K562 (cell line): Measurements from ENCODE around the gene AHI1. TPM values are rescaled to one million over a fixed set of nuclear protein-coding genes. Genes with fewer than 3 reads are reported as not detected.

Experiments
- CBFA2T3 ChIP-seq: fragments of 450-650 bp; IDR thresholded peaks from 2 replicates; pipeline ENCODE4 v1.6.1; 2017
- DMBX1 ChIP-seq: fragments of 250-450 bp; sonication (Bioruptor Pico); IDR thresholded peaks from 2 replicates; pipeline ENCODE4 v1.8.0; 2022; ENCODE audit warnings: inconsistent platforms, mild to moderate bottlenecking, moderate library complexity, borderline replicate concordance
- GATA2 ChIP-seq: sonication (generic); formaldehyde crosslinking; IDR thresholded peaks from 2 replicates; pipeline ENCODE4 v1.4.0; 2020; ENCODE audit warnings: mild to moderate bottlenecking, missing genetic modification reagents
- KLF16 ChIP-seq: IDR thresholded peaks from 2 replicates; pipeline ENCODE4 v1.6.1; 2016; ENCODE audit warnings: antibody characterized with exemption
- KLF6 ChIP-seq: fragments of 250-450 bp; sonication (Bioruptor Pico); IDR thresholded peaks from 2 replicates; pipeline ENCODE4 v1.4.0; 2020; ENCODE audit warnings: mild to moderate bottlenecking, moderate library complexity, borderline replicate concordance
- MTA2 ChIP-seq: fragments of 450-650 bp; IDR thresholded peaks from 2 replicates; pipeline ENCODE4 v1.6.1; 2016; ENCODE audit warnings: low read depth
- POU5F1 ChIP-seq: fragments of 150-350 bp; IDR thresholded peaks from 2 replicates; pipeline ENCODE4 v1.6.1; 2014; ENCODE audit warnings: borderline replicate concordance, low read length, low read depth, mild to moderate bottlenecking; ENCODE audit not compliant: partially characterized antibody
- RCOR1 ChIP-seq, 2 experiments: IDR thresholded peaks; 2 replicates each; pipeline ENCODE4 v1.6.1; 2012; ENCODE audit warnings: low read depth in 2 of 2, low read length in 2 of 2, borderline replicate concordance in 1 of 2, improper control_type of control experiment in 1 of 2
- SREBF2 ChIP-seq: sonication (generic); formaldehyde crosslinking; IDR thresholded peaks from 2 replicates; pipeline ENCODE4 v1.4.0; 2020; ENCODE audit warnings: mild to moderate bottlenecking, missing genetic modification reagents
- STAT5A ChIP-seq: IDR thresholded peaks from 2 replicates; pipeline ENCODE4 v1.6.1; 2012; ENCODE audit warnings: low read length, inconsistent platforms, borderline replicate concordance
- TCF7L2 ChIP-seq: fragments of 150-350 bp; IDR thresholded peaks from 2 replicates; pipeline ENCODE4 v1.6.1; 2016; ENCODE audit warnings: low read depth, mild to moderate bottlenecking, low read length, moderate library complexity
- ZMIZ1 ChIP-seq, 2 experiments: fragments of 150-350 bp in 1 of 2; IDR thresholded peaks; 2 replicates each; pipeline ENCODE4 v1.6.1; 2012 to 2016; ENCODE audit warnings: low read depth in 2 of 2, low read length in 2 of 2, mild to moderate bottlenecking in 1 of 2, moderate library complexity in 1 of 2
- ZNF263 ChIP-seq: sonication (generic); formaldehyde crosslinking; IDR thresholded peaks from 2 replicates; pipeline ENCODE4 v1.8.0; 2022; ENCODE audit warnings: mild to moderate bottlenecking, missing genetic modification reagents, borderline replicate concordance
- polyA plus RNA-seq, 8 experiments: library from polyadenylated mRNA; depleted of rRNA in 4 of 8; stranded (reverse) in 5 of 8; unstranded in 3 of 8; fragments of >200 nt; fragmentation: Nextera tagmentation in 2 of 8; fragmentation: Illumina TruSeq in 1 of 8; extraction: Ambion mirVana in 2 of 8; extraction: Trizol in 1 of 8; gene quantifications; 2 replicates each; pipeline versions ENCODE4 v1.2.1 to v1.2.3, GENCODE V29; 2011 to 2014; ENCODE audit warnings: inconsistent platforms in 1 of 8, missing spikeins in 1 of 8
- total RNA-seq, 7 experiments: library from RNA; depleted of rRNA in 6 of 7; stranded (reverse); fragments of >200 nt in 6 of 7; fragmentation: Illumina TruSeq in 2 of 7; extraction: Trizol in 2 of 7; gene quantifications; 2 replicates each; pipeline versions ENCODE4 v1.2.1 to v1.2.3, GENCODE V29; 2011 to 2021; ENCODE audit warnings: low replicate concordance in 1 of 7
- TF ChIP-seq, protein P1 (sequence below): fragments of 450-650 bp; IDR thresholded peaks from 2 replicates; pipeline ENCODE4 v1.6.1; 2016; ENCODE audit warnings: low read depth

Gene AHI1
- total and polyA plus RNA-seq, 9 of the 15 experiments (the other 6 are each of a cell fraction or from before 2014, with no cell fraction given) = 24.7 to 54.9 (median 32.2) TPM

GRCh38 chr6:135320721-135321621 lies 176.6 kb downstream of the AHI1 start (continued):
- TF ChIP-seq, protein P1, sequence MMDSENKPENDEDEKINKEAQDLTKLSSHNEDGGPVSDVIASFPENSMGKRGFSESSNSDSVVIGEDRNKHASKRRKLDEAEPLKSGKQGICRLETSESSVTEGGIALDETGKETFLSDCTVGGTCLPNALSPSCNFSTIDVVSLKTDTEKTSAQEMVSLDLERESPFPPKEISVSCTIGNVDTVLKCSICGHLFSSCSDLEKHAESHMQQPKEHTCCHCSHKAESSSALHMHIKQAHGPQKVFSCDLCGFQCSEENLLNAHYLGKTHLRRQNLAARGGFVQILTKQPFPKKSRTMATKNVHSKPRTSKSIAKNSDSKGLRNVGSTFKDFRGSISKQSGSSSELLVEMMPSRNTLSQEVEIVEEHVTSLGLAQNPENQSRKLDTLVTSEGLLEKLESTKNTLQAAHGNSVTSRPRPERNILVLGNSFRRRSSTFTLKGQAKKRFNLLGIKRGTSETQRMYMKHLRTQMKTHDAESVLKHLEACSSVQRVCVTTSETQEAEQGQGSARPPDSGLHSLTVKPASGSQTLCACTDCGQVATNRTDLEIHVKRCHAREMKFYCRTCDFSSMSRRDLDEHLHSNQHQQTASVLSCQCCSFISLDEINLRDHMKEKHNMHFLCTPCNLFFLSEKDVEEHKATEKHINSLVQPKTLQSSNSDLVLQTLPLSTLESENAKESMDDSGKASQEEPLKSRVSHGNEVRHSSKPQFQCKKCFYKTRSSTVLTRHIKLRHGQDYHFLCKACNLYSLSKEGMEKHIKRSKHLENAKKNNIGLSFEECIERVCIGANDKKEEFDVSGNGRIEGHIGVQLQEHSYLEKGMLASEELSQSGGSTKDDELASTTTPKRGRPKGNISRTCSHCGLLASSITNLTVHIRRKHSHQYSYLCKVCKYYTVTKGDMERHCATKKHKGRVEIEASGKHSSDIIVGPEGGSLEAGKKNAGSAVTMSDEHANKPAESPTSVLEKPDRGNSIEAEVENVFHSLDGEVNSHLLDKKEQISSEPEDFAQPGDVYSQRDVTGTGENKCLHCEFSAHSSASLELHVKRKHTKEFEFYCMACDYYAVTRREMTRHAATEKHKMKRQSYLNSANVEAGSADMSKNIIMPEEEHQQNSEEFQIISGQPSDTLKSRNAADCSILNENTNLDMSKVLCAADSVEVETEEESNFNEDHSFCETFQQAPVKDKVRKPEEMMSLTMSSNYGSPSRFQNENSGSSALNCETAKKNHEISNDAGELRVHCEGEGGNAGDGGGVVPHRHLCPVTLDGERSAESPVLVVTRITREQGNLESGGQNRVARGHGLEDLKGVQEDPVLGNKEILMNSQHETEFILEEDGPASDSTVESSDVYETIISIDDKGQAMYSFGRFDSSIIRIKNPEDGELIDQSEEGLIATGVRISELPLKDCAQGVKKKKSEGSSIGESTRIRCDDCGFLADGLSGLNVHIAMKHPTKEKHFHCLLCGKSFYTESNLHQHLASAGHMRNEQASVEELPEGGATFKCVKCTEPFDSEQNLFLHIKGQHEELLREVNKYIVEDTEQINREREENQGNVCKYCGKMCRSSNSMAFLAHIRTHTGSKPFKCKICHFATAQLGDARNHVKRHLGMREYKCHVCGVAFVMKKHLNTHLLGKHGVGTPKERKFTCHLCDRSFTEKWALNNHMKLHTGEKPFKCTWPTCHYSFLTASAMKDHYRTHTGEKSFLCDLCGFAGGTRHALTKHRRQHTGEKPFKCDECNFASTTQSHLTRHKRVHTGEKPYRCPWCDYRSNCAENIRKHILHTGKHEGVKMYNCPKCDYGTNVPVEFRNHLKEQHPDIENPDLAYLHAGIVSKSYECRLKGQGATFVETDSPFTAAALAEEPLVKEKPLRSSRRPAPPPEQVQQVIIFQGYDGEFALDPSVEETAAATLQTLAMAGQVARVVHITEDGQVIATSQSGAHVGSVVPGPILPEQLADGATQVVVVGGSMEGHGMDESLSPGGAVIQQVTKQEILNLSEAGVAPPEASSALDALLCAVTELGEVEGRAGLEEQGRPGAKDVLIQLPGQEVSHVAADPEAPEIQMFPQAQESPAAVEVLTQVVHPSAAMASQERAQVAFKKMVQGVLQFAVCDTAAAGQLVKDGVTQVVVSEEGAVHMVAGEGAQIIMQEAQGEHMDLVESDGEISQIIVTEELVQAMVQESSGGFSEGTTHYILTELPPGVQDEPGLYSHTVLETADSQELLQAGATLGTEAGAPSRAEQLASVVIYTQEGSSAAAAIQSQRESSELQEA = peak; percentile 38; the same call in 1 of the 2 replicates
- no peak for TF ChIP-seq TCF7L2
- peak; percentile 42; the same call in 1 of the 2 replicates for TF ChIP-seq ZNF263 (CRISPR knock-in tag)
- TF ChIP-seq ZMIZ1 (IDR thresholded peaks at IDR 0.05; ENCODE audit: low read depth in 2 of 2, low read length in 2 of 2) = peak in 1 of 2 experiments; percentile 88; a peak in 2 of 4 replicates
- TF ChIP-seq SREBF2 (CRISPR knock-in tag) = no peak
- TF ChIP-seq KLF16 = peak; percentile 79; the same call in 1 of the 2 replicates
- no peak for TF ChIP-seq KLF6
- TF ChIP-seq RCOR1 (IDR thresholded peaks at IDR 0.05; ENCODE audit: borderline replicate concordance in 1 of 2, low read depth in 2 of 2, low read length in 2 of 2) = peak in 1 of 2 experiments; percentile 87; a peak in 2 of 4 replicates
- TF ChIP-seq GATA2 (CRISPR knock-in tag) = peak; percentile 64; the same call in 1 of the 2 replicates
- no peak for TF ChIP-seq POU5F1
- TF ChIP-seq MTA2 = peak; percentile 82
- TF ChIP-seq DMBX1 (CRISPR knock-in tag) = peak; percentile 74
- TF ChIP-seq STAT5A = peak; percentile 84
- TF ChIP-seq CBFA2T3 = peak; percentile 96
